ENCODE data around the gene LIMS2.

DNA sequence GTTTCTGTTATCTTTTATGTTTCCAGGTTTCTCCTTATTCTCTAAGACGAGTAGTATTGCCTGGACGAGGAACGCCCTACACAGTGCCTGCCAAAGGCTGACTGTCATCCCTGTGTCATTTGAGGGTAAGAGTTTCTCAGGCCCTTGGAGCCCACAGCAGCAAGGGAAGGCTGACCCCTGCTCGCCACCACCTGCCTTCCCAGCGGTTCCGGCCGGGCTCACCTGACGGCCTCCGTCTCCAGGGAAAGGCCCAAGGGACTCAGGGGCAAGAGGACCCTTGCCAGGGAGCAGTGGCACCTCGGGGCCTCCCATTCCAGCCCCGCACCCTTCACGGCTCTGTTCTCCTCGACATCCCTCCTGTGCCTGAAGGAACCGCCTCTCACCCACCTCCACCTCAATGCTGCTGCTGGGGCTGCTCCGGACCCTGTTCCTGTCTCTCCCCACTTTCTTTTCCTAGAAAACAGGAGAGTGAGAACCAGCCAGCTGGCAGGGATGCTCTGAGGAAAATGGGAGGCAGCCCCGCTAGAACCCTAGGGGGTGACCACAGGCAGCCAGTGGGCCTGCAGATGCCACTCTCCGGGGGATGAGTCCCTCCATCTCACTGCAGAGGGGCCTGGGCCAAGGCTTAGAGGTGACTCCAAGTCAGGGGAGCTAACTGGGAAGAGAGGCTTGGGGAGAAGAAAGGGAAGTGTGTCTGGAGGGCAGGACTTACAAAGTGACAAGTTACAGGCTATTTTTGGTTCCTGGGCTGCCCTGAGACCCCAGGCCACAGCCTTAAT, 1.9 kb downstream of the LIMS2 start:
- TF ChIP-seq, protein P1, sequence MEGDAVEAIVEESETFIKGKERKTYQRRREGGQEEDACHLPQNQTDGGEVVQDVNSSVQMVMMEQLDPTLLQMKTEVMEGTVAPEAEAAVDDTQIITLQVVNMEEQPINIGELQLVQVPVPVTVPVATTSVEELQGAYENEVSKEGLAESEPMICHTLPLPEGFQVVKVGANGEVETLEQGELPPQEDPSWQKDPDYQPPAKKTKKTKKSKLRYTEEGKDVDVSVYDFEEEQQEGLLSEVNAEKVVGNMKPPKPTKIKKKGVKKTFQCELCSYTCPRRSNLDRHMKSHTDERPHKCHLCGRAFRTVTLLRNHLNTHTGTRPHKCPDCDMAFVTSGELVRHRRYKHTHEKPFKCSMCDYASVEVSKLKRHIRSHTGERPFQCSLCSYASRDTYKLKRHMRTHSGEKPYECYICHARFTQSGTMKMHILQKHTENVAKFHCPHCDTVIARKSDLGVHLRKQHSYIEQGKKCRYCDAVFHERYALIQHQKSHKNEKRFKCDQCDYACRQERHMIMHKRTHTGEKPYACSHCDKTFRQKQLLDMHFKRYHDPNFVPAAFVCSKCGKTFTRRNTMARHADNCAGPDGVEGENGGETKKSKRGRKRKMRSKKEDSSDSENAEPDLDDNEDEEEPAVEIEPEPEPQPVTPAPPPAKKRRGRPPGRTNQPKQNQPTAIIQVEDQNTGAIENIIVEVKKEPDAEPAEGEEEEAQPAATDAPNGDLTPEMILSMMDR (conservative IDR thresholded peaks at IDR 0.05; ENCODE audit: low read length), result no peak
- TF ChIP-seq EZH2phosphoT487 (IDR thresholded peaks at IDR 0.05; ENCODE audit: borderline replicate concordance), result no peak

Measured in Loucy (cell line).